ENCODE measurements around the gene MRTFB. TPM values are rescaled to one million over a fixed set of nuclear protein-coding genes. Genes with fewer than 3 reads are reported as not detected.
A peak's percentile ranks its signal among the peaks of the same experiment; 100 is the strongest.

MRTFB gene
- total and polyA plus RNA-seq, 2 of the 13 experiments (the other 11 are each of a cell fraction or from before 2014, with no cell fraction given) = 11.4 to 14.0 TPM

- Histone ChIP-seq H3K4me2 (ENCODE audit: low read depth, low read length) (no peak overlapping the region), H3K9me3 (ENCODE audit: low read length) (no peaks in the 10 kb centered on the region), H3K27me3 (ENCODE audit: control insufficient read depth in 1 of 2, insufficient read depth in 2 of 2, low read length in 2 of 2) (no peaks in the 10 kb centered on the region), H3K4me1 (ENCODE audit: insufficient read depth, low read length) (no peaks in the 10 kb centered on the region), H3K27ac (ENCODE audit: extremely low read length, insufficient read depth, low read length) (no peak overlapping the region), H3K79me2 (ENCODE audit: insufficient read depth, low read length) (no peaks in the 10 kb centered on the region), H3K4me3 (replicated peaks in 1 of 3; ENCODE audit: insufficient read depth in 1 of 3, low read depth in 2 of 3, low read length in 3 of 3) (no peak overlapping the region), H3K9ac (ENCODE audit: insufficient read depth, low read depth, low read length) (no peak overlapping the region), H3K36me3 (replicated peaks in 1 of 2; ENCODE audit: control insufficient read depth in 1 of 2, insufficient read depth in 2 of 2, low read length in 2 of 2) (no peaks in the 10 kb centered on the region), H4K20me1 (ENCODE audit: insufficient read depth, low read length) (no peaks in the 10 kb centered on the region), H2AFZ (ENCODE audit: low read length) (no peak overlapping the region)
- in situ Hi-C loops (cut with HindIII; ENCODE audit: extremely low pct_ligation_motif_present, low pct_unique_long_range_greater_than_20kb) (no loop called here), intact Hi-C loops (cut with micrococcal nuclease; ENCODE audit: unreplicated experiment) (no loop called here)
- BruUV-seq (replicated peaks) = no TSS peak
- 95% methylated on average over 4 of the region's 4 CpGs for WGBS (ENCODE audit: low lambda C conversion rate)
- ChIA-PET CTCF (ENCODE audit: low intra/inter-chr PET ratio, low total read pairs) (no interaction called here), POLR2A (no interaction called here)
- ATAC-seq (peak; percentile 43; the same call in 2 of the 3 replicates), DNase-seq (ENCODE audit: low spot score) (no peak), FAIRE-seq (no peak)
- TF ChIP-seq XRCC5 (optimal IDR thresholded peaks at IDR 0.05; ENCODE audit: low read length) (peak; percentile 32), FOXO1 (CRISPR knock-in tag; IDR thresholded peaks at IDR 0.05) (0 out of 2 replicates have a peak, but pooled peaks have one; percentile 15), RBM22 (optimal IDR thresholded peaks at IDR 0.05; ENCODE audit: low read length) (peak; percentile 37), ZNF460 (CRISPR knock-in tag; IDR thresholded peaks at IDR 0.05; ENCODE audit: borderline replicate concordance) (no peak)
Observed at GRCh38 chr16:14180481-14180944, 109.4 kb downstream of the MRTFB start.

GRCh38 chr16:14181371-14182050, 110.4 kb downstream of the MRTFB start:
- Histone ChIP-seq H3K27me3 (ENCODE audit: control insufficient read depth in 1 of 2, insufficient read depth in 2 of 2, low read length in 2 of 2) (no peaks in the 10 kb centered on the region), H3K79me2 (ENCODE audit: insufficient read depth, low read length) (no peaks in the 10 kb centered on the region), H3K9ac (ENCODE audit: insufficient read depth, low read depth, low read length) (no peak overlapping the region), H3K27ac (ENCODE audit: extremely low read length, insufficient read depth, low read length) (no peak overlapping the region), H3K36me3 (replicated peaks in 1 of 2; ENCODE audit: control insufficient read depth in 1 of 2, insufficient read depth in 2 of 2, low read length in 2 of 2) (no peaks in the 10 kb centered on the region), H2AFZ (ENCODE audit: low read length) (no peak overlapping the region), H3K9me3 (ENCODE audit: low read length) (no peaks in the 10 kb centered on the region), H3K4me1 (ENCODE audit: insufficient read depth, low read length) (no peaks in the 10 kb centered on the region), H3K4me2 (ENCODE audit: low read depth, low read length) (no peak overlapping the region), H3K4me3 (replicated peaks in 1 of 3; ENCODE audit: insufficient read depth in 1 of 3, low read depth in 2 of 3, low read length in 3 of 3) (no peak overlapping the region), H4K20me1 (ENCODE audit: insufficient read depth, low read length) (no peaks in the 10 kb centered on the region)
- FAIRE-seq (no peak), DNase-seq (ENCODE audit: low spot score) (no peak), ATAC-seq (no peak)
- TF ChIP-seq ZNF230 (CRISPR knock-in tag; IDR thresholded peaks at IDR 0.05) (no peak), ZNF530 (CRISPR knock-in tag; IDR thresholded peaks at IDR 0.05; ENCODE audit: low read depth) (no peak), KLF16 (CRISPR knock-in tag; IDR thresholded peaks at IDR 0.05) (no peak), ZNF501 (CRISPR knock-in tag; IDR thresholded peaks at IDR 0.05) (no peak), SMARCC2 (IDR thresholded peaks at IDR 0.05) (no peak), THAP11 (CRISPR knock-in tag; IDR thresholded peaks at IDR 0.05) (no peak)
- TF ChIP-seq, protein P1, sequence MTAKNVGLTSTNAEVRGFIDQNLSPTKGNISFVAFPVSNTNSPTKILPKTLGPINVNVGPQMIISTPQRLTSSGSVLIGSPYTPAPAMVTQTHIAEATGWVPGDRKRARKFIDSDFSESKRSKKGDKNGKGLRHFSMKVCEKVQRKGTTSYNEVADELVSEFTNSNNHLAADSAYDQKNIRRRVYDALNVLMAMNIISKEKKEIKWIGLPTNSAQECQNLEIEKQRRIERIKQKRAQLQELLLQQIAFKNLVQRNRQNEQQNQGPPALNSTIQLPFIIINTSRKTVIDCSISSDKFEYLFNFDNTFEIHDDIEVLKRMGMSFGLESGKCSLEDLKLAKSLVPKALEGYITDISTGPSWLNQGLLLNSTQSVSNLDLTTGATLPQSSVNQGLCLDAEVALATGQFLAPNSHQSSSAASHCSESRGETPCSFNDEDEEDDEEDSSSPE (CRISPR knock-in tag; IDR thresholded peaks at IDR 0.05) = no peak
- CTCF ChIA-PET (ENCODE audit: low intra/inter-chr PET ratio, low total read pairs) = no interaction called here
- WGBS (ENCODE audit: low lambda C conversion rate) = 98% methylated on average over 2 of the region's 2 CpGs
- in situ Hi-C loops (cut with HindIII; ENCODE audit: extremely low pct_ligation_motif_present, low pct_unique_long_range_greater_than_20kb) (no loop called here), intact Hi-C loops (cut with micrococcal nuclease; ENCODE audit: unreplicated experiment) (no loop called here)
- BruUV-seq (replicated peaks) = no TSS peak
- POLR2A ChIA-PET = no interaction called here

Measured in HepG2 (cell line).